ENCODE results near the gene POLR2L. TPM values are rescaled to one million over a fixed set of nuclear protein-coding genes. Genes with fewer than 3 reads are reported as not detected.

Gene POLR2L
- total and polyA plus RNA-seq, 4 donors = 57.5 to 152 (median 105) TPM

DNA sequence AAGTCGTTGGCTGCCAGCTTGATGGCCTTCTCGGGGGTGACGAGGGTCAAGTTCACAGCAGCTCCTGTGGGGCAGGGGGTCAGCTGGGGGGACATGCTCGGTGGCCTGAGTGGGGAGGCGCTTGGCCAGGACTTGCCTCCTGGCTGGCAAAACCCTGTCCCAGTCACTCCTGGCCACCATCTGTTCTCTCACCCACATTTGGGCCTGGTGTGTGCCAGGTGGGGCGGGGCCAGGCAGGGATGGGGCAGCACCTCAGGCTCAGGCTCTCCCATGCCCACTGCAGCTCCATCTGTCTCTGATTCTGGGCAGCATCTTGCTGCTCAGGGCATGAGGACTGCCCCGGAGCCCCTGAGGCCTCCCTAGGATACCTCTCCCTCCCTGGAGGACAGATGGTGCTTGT, 48.8 kb downstream of the POLR2L start:
- ATAC-seq (ENCODE audit: low FRiP score) (no peak), DNase-seq (no peak)
- Histone ChIP-seq H3K27me3 (ENCODE audit: control insufficient read depth in 1 of 2, insufficient read depth in 2 of 2, low read length in 1 of 2) (no peaks in the 10 kb centered on the region), H3K4me3 (ENCODE audit: low read length in 2 of 2) (no peak overlapping the region), H3K4me1 (ENCODE audit: control insufficient read depth in 1 of 2, insufficient read depth in 2 of 2, low read length in 2 of 2) (no peaks in the 10 kb centered on the region), H3K27ac (ENCODE audit: low read depth in 1 of 2, low read length in 2 of 2) (no peak overlapping the region), H3K36me3 (ENCODE audit: control insufficient read depth in 1 of 2, insufficient read depth in 2 of 2, low read length in 1 of 2) (no peaks in the 10 kb centered on the region), H3K9me3 (ENCODE audit: control insufficient read depth, low read length) (no peaks in the 10 kb centered on the region)
- WGBS, 2 donors = 84 to 85% methylated on average over 7 of the region's 7 CpGs
- intact Hi-C loops (cut with DNase I) = no loop called here

DNA sequence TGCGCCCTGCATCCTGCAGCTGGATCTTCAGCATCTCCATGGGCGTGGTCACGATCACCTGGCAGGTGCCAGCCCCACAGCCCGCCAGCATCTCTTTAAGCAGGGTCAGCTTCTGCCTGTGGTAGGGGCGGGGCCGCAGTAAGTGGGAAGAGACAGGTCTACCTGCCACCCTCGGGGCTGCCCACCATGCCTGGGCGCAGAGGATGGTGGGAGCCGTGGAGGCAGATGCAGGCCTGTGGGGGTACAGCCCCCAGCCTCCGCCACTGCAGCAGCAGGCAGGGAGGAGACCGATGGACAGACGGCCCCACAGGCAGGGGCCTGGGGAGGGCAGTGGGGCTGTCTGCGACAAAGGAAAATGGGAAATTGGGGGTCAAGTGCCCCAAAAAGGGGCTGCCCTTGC, 49.5 kb downstream of the POLR2L start:
- no peak overlapping the region for H3K27ac ChIP-seq (ENCODE audit: low read depth in 1 of 2, low read length in 2 of 2)
- DNase-seq = no peak
- no peak overlapping the region for H3K4me3 ChIP-seq (ENCODE audit: low read length in 2 of 2)
- H3K9me3 ChIP-seq (ENCODE audit: control insufficient read depth, low read length) = no peaks in the 10 kb centered on the region
- intact Hi-C loops (cut with DNase I) = no loop called here
- WGBS, 2 donors = 91 to 95% methylated on average over 13 of the region's 13 CpGs
- no peaks in the 10 kb centered on the region for H3K27me3 ChIP-seq (ENCODE audit: control insufficient read depth in 1 of 2, insufficient read depth in 2 of 2, low read length in 1 of 2)
- H3K36me3 ChIP-seq (ENCODE audit: control insufficient read depth in 1 of 2, insufficient read depth in 2 of 2, low read length in 1 of 2) = no peaks in the 10 kb centered on the region
- H3K4me1 ChIP-seq (ENCODE audit: control insufficient read depth in 1 of 2, insufficient read depth in 2 of 2, low read length in 2 of 2) = no peaks in the 10 kb centered on the region
- no peak for ATAC-seq (ENCODE audit: low FRiP score)

DNA sequence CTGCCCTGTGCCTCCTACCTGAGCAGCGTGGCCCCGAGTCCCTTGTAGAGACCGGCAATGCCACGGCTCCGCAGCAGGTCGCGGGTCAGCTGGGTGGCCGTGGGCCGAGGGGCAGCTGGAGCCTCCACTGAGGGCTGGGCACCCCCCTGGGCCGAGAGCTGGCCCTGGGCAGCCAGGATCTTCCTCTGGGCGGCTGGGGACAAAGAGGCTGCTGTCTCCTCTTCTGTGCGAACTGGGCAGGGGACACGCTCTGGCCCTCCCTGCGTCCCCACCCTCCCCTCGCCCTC, 49.9 kb downstream of the POLR2L start:
- H3K4me3 ChIP-seq (ENCODE audit: low read length in 2 of 2) = no peak overlapping the region
- no peaks in the 10 kb centered on the region for H3K9me3 ChIP-seq (ENCODE audit: control insufficient read depth, low read length)
- H3K27me3 ChIP-seq (ENCODE audit: control insufficient read depth in 1 of 2, insufficient read depth in 2 of 2, low read length in 1 of 2) = no peaks in the 10 kb centered on the region
- no peak for DNase-seq
- H3K4me1 ChIP-seq (ENCODE audit: control insufficient read depth in 1 of 2, insufficient read depth in 2 of 2, low read length in 2 of 2) = no peaks in the 10 kb centered on the region
- WGBS, 2 donors = 93 to 94% methylated on average over 8 to 15 of the region's 15 CpGs
- H3K27ac ChIP-seq (ENCODE audit: low read depth in 1 of 2, low read length in 2 of 2) = no peak overlapping the region
- intact Hi-C loops (cut with DNase I) = no loop called here
- no peak for ATAC-seq (ENCODE audit: low FRiP score)
- no peaks in the 10 kb centered on the region for H3K36me3 ChIP-seq (ENCODE audit: control insufficient read depth in 1 of 2, insufficient read depth in 2 of 2, low read length in 1 of 2)

DNA sequence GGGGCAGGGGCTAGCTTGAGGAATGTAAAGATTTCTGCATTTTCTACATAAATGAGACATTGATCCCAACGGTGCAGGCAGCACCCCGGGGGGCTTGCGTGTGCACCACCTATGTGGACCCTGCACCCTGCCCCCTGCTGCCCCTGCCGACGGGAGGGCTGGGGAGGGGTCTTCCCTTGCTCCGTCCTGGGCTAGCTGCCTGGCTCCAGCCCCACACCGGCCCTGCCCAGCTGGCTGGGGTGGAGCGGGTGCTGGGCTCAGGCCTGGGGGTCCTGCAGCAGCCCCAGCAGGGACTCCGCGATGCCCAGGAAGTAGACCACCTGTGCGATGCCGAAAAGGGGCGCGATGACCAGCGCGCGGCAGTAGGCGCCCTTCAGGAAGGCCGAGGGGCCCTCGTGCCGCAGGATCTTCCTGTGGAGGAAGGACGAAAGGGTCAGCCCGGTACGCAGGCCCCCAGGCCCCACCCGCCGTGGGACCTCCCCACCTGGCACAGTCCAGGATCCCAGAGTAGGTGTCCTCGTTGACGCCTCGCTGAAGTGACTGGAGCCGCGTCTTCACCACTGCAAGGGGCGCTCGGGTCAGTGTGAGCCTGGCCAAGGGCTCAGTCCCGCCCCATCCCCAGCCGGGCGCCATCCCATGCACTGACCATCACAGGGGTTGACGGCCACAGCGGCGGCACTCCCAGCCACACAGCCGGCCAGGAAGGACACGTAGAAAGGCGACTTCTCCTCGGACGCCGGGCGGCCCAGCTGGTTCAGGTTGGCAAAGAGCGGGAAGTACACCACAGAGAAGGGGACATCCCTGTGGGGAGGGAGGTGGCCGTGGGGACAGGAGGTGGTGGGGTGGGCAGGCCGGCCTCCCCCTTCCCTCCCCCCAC, 50.4 kb downstream of the POLR2L start:
- ATAC-seq (ENCODE audit: low FRiP score) (no peak), DNase-seq (no peak)
- no peak overlapping the region for H3K4me3 ChIP-seq (ENCODE audit: low read length in 2 of 2)
- H3K27ac ChIP-seq (ENCODE audit: low read depth in 1 of 2, low read length in 2 of 2) = no peak overlapping the region
- H3K4me1 ChIP-seq (ENCODE audit: control insufficient read depth in 1 of 2, insufficient read depth in 2 of 2, low read length in 2 of 2) = no peaks in the 10 kb centered on the region
- 94% methylated on average over 46 to 49 of the region's 49 CpGs for WGBS, 2 donors
- H3K9me3 ChIP-seq (ENCODE audit: control insufficient read depth, low read length) = no peaks in the 10 kb centered on the region
- intact Hi-C loops (cut with DNase I) = no loop called here
- H3K27me3 ChIP-seq (ENCODE audit: control insufficient read depth in 1 of 2, insufficient read depth in 2 of 2, low read length in 1 of 2) = no peaks in the 10 kb centered on the region
- H3K36me3 ChIP-seq (ENCODE audit: control insufficient read depth in 1 of 2, insufficient read depth in 2 of 2, low read length in 1 of 2) = no peaks in the 10 kb centered on the region

DNA sequence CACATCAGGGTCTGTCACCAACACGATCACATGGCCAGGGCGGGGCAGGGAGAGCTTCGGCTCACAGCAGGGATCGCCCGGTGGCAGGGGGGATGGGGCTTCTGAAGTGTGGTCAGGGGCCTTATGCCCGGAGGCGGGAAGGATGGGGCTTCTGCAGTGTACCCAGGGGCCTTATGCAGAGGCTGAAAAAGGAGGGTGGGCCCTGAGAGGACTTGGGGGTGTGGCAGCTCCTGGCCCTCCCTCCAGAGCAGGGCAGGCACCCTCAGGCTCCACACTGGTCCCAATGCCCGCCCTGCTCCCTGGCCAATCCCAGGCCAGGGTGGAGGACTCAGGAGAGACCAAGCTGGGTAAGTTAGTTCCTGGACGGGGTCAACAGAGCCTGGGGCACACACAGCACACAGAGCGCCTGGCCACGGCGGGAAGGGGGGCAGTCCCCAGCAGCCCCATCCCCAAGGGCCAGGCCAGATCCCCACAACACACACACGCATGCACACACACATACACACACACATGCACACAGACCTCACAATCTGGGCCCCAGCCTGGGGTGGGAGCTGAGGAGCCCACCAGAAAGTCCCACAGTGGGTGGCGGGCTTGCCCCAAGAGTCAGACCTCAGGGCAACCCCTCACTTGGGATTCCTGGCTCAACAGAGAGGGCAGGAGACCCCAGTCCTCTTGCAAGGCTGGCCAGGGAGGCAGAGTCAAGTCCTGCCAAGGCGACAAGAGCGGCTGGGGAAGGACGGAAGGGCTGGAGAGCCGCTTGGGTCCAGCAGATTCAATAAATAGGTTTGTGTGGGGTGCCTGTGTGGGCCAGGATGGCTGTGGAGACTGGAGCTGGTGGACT, 51.4 kb downstream of the POLR2L start:
- Histone ChIP-seq H3K27me3 (ENCODE audit: control insufficient read depth in 1 of 2, insufficient read depth in 2 of 2, low read length in 1 of 2) (no peaks in the 10 kb centered on the region), H3K4me1 (ENCODE audit: control insufficient read depth in 1 of 2, insufficient read depth in 2 of 2, low read length in 2 of 2) (no peaks in the 10 kb centered on the region), H3K4me3 (ENCODE audit: low read length in 2 of 2) (no peak overlapping the region), H3K9me3 (ENCODE audit: control insufficient read depth, low read length) (no peaks in the 10 kb centered on the region), H3K27ac (ENCODE audit: low read depth in 1 of 2, low read length in 2 of 2) (no peak overlapping the region), H3K36me3 (ENCODE audit: control insufficient read depth in 1 of 2, insufficient read depth in 2 of 2, low read length in 1 of 2) (no peaks in the 10 kb centered on the region)
- intact Hi-C loops (cut with DNase I) = no loop called here
- ATAC-seq (ENCODE audit: low FRiP score) (no peak), DNase-seq (no peak)
- WGBS, 2 donors = 63 to 67% methylated on average over 17 to 18 of the region's 18 CpGs

DNA sequence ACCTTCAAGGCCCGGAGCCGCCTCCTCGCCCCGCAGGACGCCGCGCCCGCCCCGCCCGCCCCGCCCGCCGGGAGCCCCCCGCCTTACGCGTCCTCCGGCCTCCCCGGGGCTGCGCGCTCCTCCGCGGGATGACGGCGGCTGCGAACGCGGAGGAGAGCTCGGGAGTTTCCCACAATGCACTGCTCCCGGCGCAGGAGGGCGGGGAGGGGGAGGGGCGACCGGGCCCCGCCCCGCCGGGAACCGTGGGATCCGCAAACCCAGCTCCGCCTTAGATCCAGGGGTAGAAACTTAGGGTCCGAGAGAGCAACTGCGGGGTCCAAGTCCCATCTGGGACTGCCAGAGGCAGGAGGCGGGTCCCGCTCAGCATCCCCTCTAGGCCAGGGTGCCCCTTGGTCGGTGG, 52.4 kb downstream of the POLR2L start, which contains the start of gene CEND1:
CEND1 (minus strand) TSS at position 148 of the 400 bp plus-strand sequence. CDS start 1,514 bp downstream, outside the sequence.
- no peak within 1 kb of the TSS for H3K4me3 ChIP-seq (ENCODE audit: low read length in 2 of 2)
- no peak for DNase-seq

More for the DNA sequence above, 52.4 kb downstream of the POLR2L start, which contains the start of gene CEND1:
- intact Hi-C loops (cut with DNase I) = no loop called here
- Histone ChIP-seq H3K4me1 (ENCODE audit: control insufficient read depth in 1 of 2, insufficient read depth in 2 of 2, low read length in 2 of 2) (no peaks in the 10 kb centered on the region), H3K27me3 (ENCODE audit: control insufficient read depth in 1 of 2, insufficient read depth in 2 of 2, low read length in 1 of 2) (no peaks in the 10 kb centered on the region), H3K36me3 (ENCODE audit: control insufficient read depth in 1 of 2, insufficient read depth in 2 of 2, low read length in 1 of 2) (no peaks in the 10 kb centered on the region), H3K27ac (ENCODE audit: low read depth in 1 of 2, low read length in 2 of 2) (no peak within 1 kb of the TSS), H3K9me3 (ENCODE audit: control insufficient read depth, low read length) (no peaks in the 10 kb centered on the region)
- WGBS, 2 donors = 3 to 5% methylated on average over 28 to 44 of the region's 44 CpGs
- no peak for ATAC-seq (ENCODE audit: low FRiP score)

Other genes starting within 250 kb of the POLR2L start
- 10 to 100 TPM; 23.3 to 30.9 TPM for gene IRF7, start 226.6 kb downstream of the POLR2L start, total RNA-seq
- 10 to 100 TPM; 13.4 to 29.3 TPM for gene IRF7, start 226.6 kb downstream of the POLR2L start, polyA plus RNA-seq
- not detected for gene CDHR5, start 217.6 kb downstream of the POLR2L start, total RNA-seq
- gene CDHR5, start 217.6 kb downstream of the POLR2L start, polyA plus RNA-seq = 10 to 100 TPM in 1 of 2 donors, under 1 TPM in 1; 0.79 to 39.8 TPM
- gene SCT, start 215.3 kb downstream of the POLR2L start, total RNA-seq = not detected
- gene SCT, start 215.3 kb downstream of the POLR2L start, polyA plus RNA-seq = not detected
- 1 to 10 TPM; 1.3 to 2.1 TPM for gene DRD4, start 205.3 kb downstream of the POLR2L start, total RNA-seq
- gene DRD4, start 205.3 kb downstream of the POLR2L start, polyA plus RNA-seq = 1 to 10 TPM in 1 of 2 donors, not detected in 1; 3.4 TPM
- 10 to 100 TPM; 32.2 to 59.5 TPM for gene DEAF1, start 147.3 kb downstream of the POLR2L start, total RNA-seq
- 10 to 100 TPM; 15.7 to 53.0 TPM for gene DEAF1, start 147.3 kb downstream of the POLR2L start, polyA plus RNA-seq
- gene TMEM80, start 146.7 kb downstream of the POLR2L start, total RNA-seq = 10 to 100 TPM; 15.6 to 23.0 TPM
- gene TMEM80, start 146.7 kb downstream of the POLR2L start, polyA plus RNA-seq = 10 to 100 TPM in 1 of 2 donors, 1 to 10 TPM in 1; 8.4 to 31.2 TPM
- 10 to 100 TPM; 41.0 to 45.1 TPM for gene EPS8L2, start 136.3 kb downstream of the POLR2L start, total RNA-seq
- 100 to 1,000 TPM in 1 of 2 donors, 10 to 100 TPM in 1; 64.6 to 102 TPM for gene EPS8L2, start 136.3 kb downstream of the POLR2L start, polyA plus RNA-seq
- gene TALDO1, start 95.1 kb downstream of the POLR2L start, total RNA-seq = 100 to 1,000 TPM; 113 to 130 TPM
- gene TALDO1, start 95.1 kb downstream of the POLR2L start, polyA plus RNA-seq = 100 to 1,000 TPM; 122 to 187 TPM
- gene GATD1, start 65.0 kb downstream of the POLR2L start, total RNA-seq = 10 to 100 TPM; 36.1 to 52.7 TPM
- gene GATD1, start 65.0 kb downstream of the POLR2L start, polyA plus RNA-seq = 10 to 100 TPM in 1 of 2 donors, 1 to 10 TPM in 1; 9.6 to 32.5 TPM
- not detected for gene CEND1, start 52.4 kb downstream of the POLR2L start, total RNA-seq
- under 1 TPM in 1 of 2 donors, not detected in 1; 0.10 TPM for gene CEND1, start 52.4 kb downstream of the POLR2L start, polyA plus RNA-seq
- gene SLC25A22, start 44.2 kb downstream of the POLR2L start, total RNA-seq = 10 to 100 TPM; 10.1 to 12.9 TPM
- gene SLC25A22, start 44.2 kb downstream of the POLR2L start, polyA plus RNA-seq = 1 to 10 TPM; 3.2 to 5.6 TPM
- gene PIDD1, start 37.3 kb downstream of the POLR2L start, total RNA-seq = 10 to 100 TPM in 1 of 2 donors, 1 to 10 TPM in 1; 8.5 to 14.7 TPM
- 10 to 100 TPM; 15.3 to 71.4 TPM for gene PIDD1, start 37.3 kb downstream of the POLR2L start, polyA plus RNA-seq
- 1,000 to 10,000 TPM; 1,300 to 1,387 TPM for gene RPLP2, start 32.6 kb downstream of the POLR2L start, total RNA-seq
- 1,000 to 10,000 TPM; 1,256 to 1,452 TPM for gene RPLP2, start 32.6 kb downstream of the POLR2L start, polyA plus RNA-seq
- gene PNPLA2, start 23.6 kb downstream of the POLR2L start, total RNA-seq = 100 to 1,000 TPM; 116 to 121 TPM
- 100 to 1,000 TPM in 1 of 2 donors, 10 to 100 TPM in 1; 33.7 to 240 TPM for gene PNPLA2, start 23.6 kb downstream of the POLR2L start, polyA plus RNA-seq
- 10 to 100 TPM in 1 of 2 donors, 1 to 10 TPM in 1; 2.2 to 10.0 TPM for gene CRACR2B, start 14.6 kb downstream of the POLR2L start, total RNA-seq
- gene CRACR2B, start 14.6 kb downstream of the POLR2L start, polyA plus RNA-seq = 10 to 100 TPM in 1 of 2 donors, 1 to 10 TPM in 1; 4.8 to 10.5 TPM
- 100 to 1,000 TPM; 620 to 681 TPM for gene CD151, start 9.6 kb downstream of the POLR2L start, total RNA-seq
- 1,000 to 10,000 TPM in 1 of 2 donors, 100 to 1,000 TPM in 1; 860 to 1,186 TPM for gene CD151, start 9.6 kb downstream of the POLR2L start, polyA plus RNA-seq
- gene TSPAN4, start 323 bp upstream of the POLR2L start, total RNA-seq = 10 to 100 TPM; 42.9 to 95.1 TPM
- gene TSPAN4, start 323 bp upstream of the POLR2L start, polyA plus RNA-seq = 10 to 100 TPM; 28.4 to 79.1 TPM
- gene CHID1, start 68.3 kb upstream of the POLR2L start, total RNA-seq = 10 to 100 TPM; 55.4 to 77.4 TPM
- gene CHID1, start 68.3 kb upstream of the POLR2L start, polyA plus RNA-seq = 10 to 100 TPM; 29.6 to 60.3 TPM
- gene AP2A2, start 83.3 kb upstream of the POLR2L start, total RNA-seq = 100 to 1,000 TPM in 1 of 2 donors, 10 to 100 TPM in 1; 93.3 to 147 TPM
- 10 to 100 TPM; 14.0 to 47.3 TPM for gene AP2A2, start 83.3 kb upstream of the POLR2L start, polyA plus RNA-seq
- not detected for gene MUC6, start 194.2 kb upstream of the POLR2L start, total RNA-seq
- under 1 TPM; under 0.01 to 0.49 TPM for gene MUC6, start 194.2 kb upstream of the POLR2L start, polyA plus RNA-seq
- gene MUC2, start 232.3 kb upstream of the POLR2L start, total RNA-seq = under 1 TPM; 0.06 to 0.10 TPM
- 10 to 100 TPM in 1 of 2 donors, under 1 TPM in 1; 0.08 to 11.8 TPM for gene MUC2, start 232.3 kb upstream of the POLR2L start, polyA plus RNA-seq

All from aorta (tissue), 5 donors.